ENCODE data around the gene PBX4.

GRCh38 chr19:19548915-19549759, 69.3 kb downstream of the PBX4 start:
- no peak for TF ChIP-seq CTCF (IDR thresholded peaks at IDR 0.05; ENCODE audit: insufficient read depth, low read length, poor library complexity, severe bottlenecking)
- no peak for TF ChIP-seq EZH2phosphoT487 (conservative IDR thresholded peaks at IDR 0.05; ENCODE audit: low read length)
